Astrocyte (in vitro differentiated cells and primary cell): ENCODE measurements around the gene LIN7B. TPM values are rescaled to one million over a fixed set of nuclear protein-coding genes. Genes with fewer than 3 reads are reported as not detected.

Experiments used
- DNase-seq: peaks from one replicate; pipeline ENCODE4 v3.0.0-alpha.2; 2010; ENCODE audit warnings: low read depth
- FAIRE-seq: peaks from 2 replicates; lab custom pipeline; 2011; peaks lifted over from hg19 to GRCh38; lab: Jason Lieb, UNC
- H2AFZ ChIP-seq: 2 replicates; pipeline ENCODE4 v1.6.0; 2012; ENCODE audit warnings: low read depth, low read length, inconsistent platforms
- H3K27ac ChIP-seq: 2 replicates; pipeline ENCODE4 v1.5.1; 2011; ENCODE audit warnings: low read depth, low read length, inconsistent platforms
- H3K27me3 ChIP-seq: 2 replicates; pipeline ENCODE4 v1.6.0; 2011; ENCODE audit warnings: low read length, inconsistent platforms; ENCODE audit not compliant: insufficient read depth
- H3K36me3 ChIP-seq: 2 replicates; pipeline ENCODE4 v1.5.1; 2011; ENCODE audit warnings: low read length, inconsistent platforms; ENCODE audit not compliant: insufficient read depth
- H3K4me1 ChIP-seq: 2 replicates; pipeline ENCODE4 v1.5.1; 2011; ENCODE audit warnings: low read length, inconsistent platforms; ENCODE audit not compliant: insufficient read depth
- H3K4me2 ChIP-seq: 2 replicates; pipeline ENCODE4 v1.6.0; 2012; ENCODE audit warnings: low read length, inconsistent platforms
- H3K4me3 ChIP-seq: 2 replicates; pipeline ENCODE4 v1.5.1; 2011; ENCODE audit warnings: low read depth, mild to moderate bottlenecking, low read length, inconsistent platforms; ENCODE audit not compliant: insufficient read depth
- H3K79me2 ChIP-seq: 2 replicates; pipeline ENCODE4 v1.6.0; 2012; ENCODE audit warnings: mild to moderate bottlenecking, low read length, inconsistent platforms; ENCODE audit not compliant: insufficient read depth
- H3K9ac ChIP-seq: 2 replicates; pipeline ENCODE4 v1.6.0; 2012; ENCODE audit warnings: mild to moderate bottlenecking, low read length, inconsistent platforms
- H3K9me3 ChIP-seq: 2 replicates; pipeline ENCODE4 v1.5.1; 2012; ENCODE audit warnings: low read depth, mild to moderate bottlenecking, low read length, inconsistent platforms; ENCODE audit not compliant: insufficient read depth
- H4K20me1 ChIP-seq: 2 replicates; pipeline ENCODE4 v1.6.0; 2012; ENCODE audit warnings: low read length, inconsistent platforms; ENCODE audit not compliant: insufficient read depth
- H3K27ac Mint-ChIP-seq: one replicate; pipeline ENCODE4 v1.8.0; 2021; ENCODE audit warnings: mild to moderate bottlenecking, mixed read lengths; ENCODE audit not compliant: unreplicated experiment
- H3K27me3 Mint-ChIP-seq: one replicate; pipeline ENCODE4 v1.8.0; 2021; ENCODE audit warnings: low read depth, mixed read lengths; ENCODE audit not compliant: unreplicated experiment
- H3K36me3 Mint-ChIP-seq: one replicate; pipeline ENCODE4 v1.8.0; 2021; ENCODE audit warnings: low read depth, mixed read lengths; ENCODE audit not compliant: unreplicated experiment
- H3K4me1 Mint-ChIP-seq: one replicate; pipeline ENCODE4 v1.8.0; 2021; ENCODE audit warnings: low read depth, mixed read lengths; ENCODE audit not compliant: unreplicated experiment
- H3K4me3 Mint-ChIP-seq: one replicate; pipeline ENCODE4 v1.8.0; 2021; ENCODE audit warnings: mild to moderate bottlenecking, moderate library complexity, mixed read lengths; ENCODE audit not compliant: unreplicated experiment
- H3K9me3 Mint-ChIP-seq: one replicate; pipeline ENCODE4 v1.8.0; 2021; ENCODE audit warnings: mild to moderate bottlenecking, mixed read lengths; ENCODE audit not compliant: unreplicated experiment
- EZH2 ChIP-seq: IDR thresholded peaks from 2 replicates; pipeline ENCODE4 v1.6.1; 2012; ENCODE audit warnings: mild to moderate bottlenecking, low read length, inconsistent platforms; ENCODE audit not compliant: insufficient read depth
- total RNA-seq: library from RNA; stranded (reverse); gene quantifications from 2 replicates; pipeline ENCODE4 v1.2.1, GENCODE V29; 2021
- TF ChIP-seq, protein P1 (sequence below): IDR thresholded peaks from 2 replicates; pipeline ENCODE4 v1.5.1; 2011; ENCODE audit warnings: low read depth, mild to moderate bottlenecking, inconsistent platforms, low read length, moderate library complexity; ENCODE audit not compliant: insufficient read depth

The LIN7B gene
- total RNA-seq, 1 donor from 2014 or later, result 8.9 TPM

DNA sequence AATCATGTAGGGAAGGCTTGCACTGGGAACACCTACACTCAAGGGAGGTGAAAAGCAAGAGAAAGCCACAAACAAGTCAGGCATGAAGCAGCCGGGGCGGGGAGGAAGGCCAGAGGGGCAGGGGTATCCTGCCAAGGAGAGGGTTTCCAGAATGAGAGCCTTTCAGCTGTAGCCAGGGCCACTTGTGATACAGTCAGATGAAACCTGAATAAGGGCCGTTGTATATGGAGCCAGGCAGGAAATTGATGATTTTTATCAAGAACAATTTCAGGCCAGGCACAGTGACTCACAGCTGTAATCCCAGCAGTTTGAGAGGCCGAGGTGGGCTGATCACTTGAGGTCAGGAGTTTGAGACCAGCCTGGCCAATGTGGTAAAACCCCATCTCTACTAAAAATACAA, 47.8 kb downstream of the LIN7B start:
- DNase-seq (peak; percentile 29), FAIRE-seq (no peak)
- no peak overlapping the region for H3K4me3 ChIP-seq
- no peaks in the 10 kb centered on the region for H3K36me3 ChIP-seq
- H3K27me3 Mint-ChIP-seq, result no peaks in the 10 kb centered on the region
- H3K4me3 Mint-ChIP-seq, result peak overlapping the region; percentile 27
- H3K79me2 ChIP-seq, result peaks cover 11% of the 10 kb centered on the region
- no peaks in the 10 kb centered on the region for H3K4me1 Mint-ChIP-seq
- H3K9me3 ChIP-seq, result no peaks in the 10 kb centered on the region
- no peaks in the 10 kb centered on the region for H3K9me3 Mint-ChIP-seq
- no peak overlapping the region for H3K27ac Mint-ChIP-seq
- H3K4me2 ChIP-seq, result peak overlapping the region; percentile 50
- peaks cover 4% of the 10 kb centered on the region for H3K27me3 ChIP-seq
- H2AFZ ChIP-seq, result no peak overlapping the region
- H3K9ac ChIP-seq, result no peak overlapping the region
- peaks cover 26% of the 10 kb centered on the region for H3K4me1 ChIP-seq
- peaks cover 53% of the 10 kb centered on the region for H4K20me1 ChIP-seq
- peaks cover 12% of the 10 kb centered on the region for H3K36me3 Mint-ChIP-seq
- no peak overlapping the region for H3K27ac ChIP-seq
- no peak for TF ChIP-seq EZH2
- TF ChIP-seq, protein P1, sequence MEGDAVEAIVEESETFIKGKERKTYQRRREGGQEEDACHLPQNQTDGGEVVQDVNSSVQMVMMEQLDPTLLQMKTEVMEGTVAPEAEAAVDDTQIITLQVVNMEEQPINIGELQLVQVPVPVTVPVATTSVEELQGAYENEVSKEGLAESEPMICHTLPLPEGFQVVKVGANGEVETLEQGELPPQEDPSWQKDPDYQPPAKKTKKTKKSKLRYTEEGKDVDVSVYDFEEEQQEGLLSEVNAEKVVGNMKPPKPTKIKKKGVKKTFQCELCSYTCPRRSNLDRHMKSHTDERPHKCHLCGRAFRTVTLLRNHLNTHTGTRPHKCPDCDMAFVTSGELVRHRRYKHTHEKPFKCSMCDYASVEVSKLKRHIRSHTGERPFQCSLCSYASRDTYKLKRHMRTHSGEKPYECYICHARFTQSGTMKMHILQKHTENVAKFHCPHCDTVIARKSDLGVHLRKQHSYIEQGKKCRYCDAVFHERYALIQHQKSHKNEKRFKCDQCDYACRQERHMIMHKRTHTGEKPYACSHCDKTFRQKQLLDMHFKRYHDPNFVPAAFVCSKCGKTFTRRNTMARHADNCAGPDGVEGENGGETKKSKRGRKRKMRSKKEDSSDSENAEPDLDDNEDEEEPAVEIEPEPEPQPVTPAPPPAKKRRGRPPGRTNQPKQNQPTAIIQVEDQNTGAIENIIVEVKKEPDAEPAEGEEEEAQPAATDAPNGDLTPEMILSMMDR, result no peak

DNA sequence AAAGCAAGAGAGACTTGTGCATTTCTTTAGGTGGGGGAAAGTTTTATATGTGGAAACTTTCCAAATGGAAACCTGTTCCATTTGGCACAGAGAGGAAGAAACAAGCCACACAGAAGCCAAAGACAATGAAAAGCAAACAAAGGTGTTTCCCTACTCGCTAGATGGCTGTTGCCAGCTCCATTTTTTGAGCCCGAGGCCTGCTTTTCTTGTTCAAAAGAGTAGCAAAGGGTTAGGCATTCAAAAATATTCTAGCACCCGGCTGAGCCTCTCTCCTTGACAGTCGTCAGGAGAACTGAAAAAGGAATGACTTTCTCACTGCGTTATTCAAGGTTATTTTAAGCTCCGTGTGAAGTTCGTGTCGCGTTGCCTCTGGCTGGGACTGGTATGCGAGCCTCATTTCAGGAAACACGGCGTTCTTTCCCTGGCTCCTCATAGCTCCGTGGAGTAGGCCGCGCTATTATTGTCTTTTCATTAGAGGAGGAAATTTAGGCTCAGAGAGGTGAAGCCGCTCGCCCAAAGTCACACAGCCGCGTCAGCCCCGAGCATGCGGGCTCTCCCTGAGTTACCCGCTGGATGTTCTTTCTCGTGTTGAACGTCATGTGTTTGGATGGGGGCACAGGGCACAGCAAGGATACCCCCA, 51.1 kb downstream of the LIN7B start:
- Mint-ChIP-seq H3K27me3 (no peaks in the 10 kb centered on the region), H3K27ac (no peak overlapping the region), H3K4me1 (no peaks in the 10 kb centered on the region), H3K36me3 (peaks cover 10% of the 10 kb centered on the region), H3K9me3 (no peaks in the 10 kb centered on the region), H3K4me3 (no peak overlapping the region)
- no peaks in the 10 kb centered on the region for H3K79me2 ChIP-seq
- H3K4me2 ChIP-seq, result peak overlapping the region; percentile 63
- no peaks in the 10 kb centered on the region for H3K36me3 ChIP-seq
- no peaks in the 10 kb centered on the region for H3K9me3 ChIP-seq
- H3K4me1 ChIP-seq, result peaks cover 16% of the 10 kb centered on the region
- TF ChIP-seq EZH2, result no peak
- TF ChIP-seq, protein P1, result no peak
- H3K4me3 ChIP-seq, result no peak overlapping the region
- H2AFZ ChIP-seq, result peak overlapping the region; percentile 59
- H3K9ac ChIP-seq, result peak overlapping the region; percentile 66
- peaks cover 37% of the 10 kb centered on the region for H4K20me1 ChIP-seq
- no peak overlapping the region for H3K27ac ChIP-seq
- FAIRE-seq (no peak), DNase-seq (peak; percentile 26)
- H3K27me3 ChIP-seq, result peaks cover 4% of the 10 kb centered on the region

- H3K9me3 Mint-ChIP-seq, result no peaks in the 10 kb centered on the region
- no peaks in the 10 kb centered on the region for H3K4me1 Mint-ChIP-seq
- no peak overlapping the region for H3K4me3 Mint-ChIP-seq
- no peak overlapping the region for H3K4me3 ChIP-seq
- no peak overlapping the region for H3K27ac Mint-ChIP-seq
- H4K20me1 ChIP-seq, result peaks cover 30% of the 10 kb centered on the region
- H3K4me2 ChIP-seq, result peak overlapping the region; percentile 63
- H3K9me3 ChIP-seq, result no peaks in the 10 kb centered on the region
- no peaks in the 10 kb centered on the region for H3K27me3 Mint-ChIP-seq
- H3K27ac ChIP-seq, result no peak overlapping the region
- TF ChIP-seq, protein P1, result no peak
- no peak for TF ChIP-seq EZH2
- H3K36me3 Mint-ChIP-seq, result peaks cover 10% of the 10 kb centered on the region
- peaks cover 16% of the 10 kb centered on the region for H3K4me1 ChIP-seq
- peaks cover 4% of the 10 kb centered on the region for H3K27me3 ChIP-seq
- H2AFZ ChIP-seq, result peak overlapping the region; percentile 47
- FAIRE-seq, result no peak
- H3K36me3 ChIP-seq, result no peaks in the 10 kb centered on the region
- H3K9ac ChIP-seq, result peak overlapping the region; percentile 66
- no peak for DNase-seq
- H3K79me2 ChIP-seq, result no peaks in the 10 kb centered on the region
Measured at GRCh38 chr19:49165865-49166301, 51.7 kb downstream of the LIN7B start.
